Activated naive CD4-positive, alpha-beta T cell treated with anti-CD3 and anti-CD28 coated beads, Interleukin-2, amount 10 ng/mL, durations not matched to agents 7 days and 5 days (primary cell): ENCODE results near the gene ZNRF1.

Experiments
- CTCF ChIA-PET: fragments of 350-600 bp; sonication (Branson Sonifier 250); formaldehyde crosslinking; loops from one replicate; lab custom pipeline; 2021; ENCODE audit warnings: antibody characterized with exemption; lab: Charles Lee
- DNase-seq: peaks from one replicate; pipeline ENCODE4 v3.0.0-alpha.2; 2020
- H3K27ac Mint-ChIP-seq: one replicate; pipeline ENCODE4 v1.8.0; 2021; ENCODE audit warnings: mild to moderate bottlenecking, moderate library complexity, mixed read lengths
- H3K27me3 Mint-ChIP-seq: one replicate; pipeline ENCODE4 v1.8.0; 2021; ENCODE audit warnings: mild to moderate bottlenecking, mixed read lengths
- H3K36me3 Mint-ChIP-seq: one replicate; pipeline ENCODE4 v1.8.0; 2021; ENCODE audit warnings: mixed read lengths
- H3K4me1 Mint-ChIP-seq: one replicate; pipeline ENCODE4 v1.8.0; 2021; ENCODE audit warnings: mixed read lengths
- H3K4me3 Mint-ChIP-seq: one replicate; pipeline ENCODE4 v1.8.0; 2021; ENCODE audit warnings: mild to moderate bottlenecking, moderate library complexity, mixed read lengths
- H3K9me3 Mint-ChIP-seq: one replicate; pipeline ENCODE4 v1.8.0; 2021; ENCODE audit warnings: mixed read lengths

Gene ZNRF1

DNA sequence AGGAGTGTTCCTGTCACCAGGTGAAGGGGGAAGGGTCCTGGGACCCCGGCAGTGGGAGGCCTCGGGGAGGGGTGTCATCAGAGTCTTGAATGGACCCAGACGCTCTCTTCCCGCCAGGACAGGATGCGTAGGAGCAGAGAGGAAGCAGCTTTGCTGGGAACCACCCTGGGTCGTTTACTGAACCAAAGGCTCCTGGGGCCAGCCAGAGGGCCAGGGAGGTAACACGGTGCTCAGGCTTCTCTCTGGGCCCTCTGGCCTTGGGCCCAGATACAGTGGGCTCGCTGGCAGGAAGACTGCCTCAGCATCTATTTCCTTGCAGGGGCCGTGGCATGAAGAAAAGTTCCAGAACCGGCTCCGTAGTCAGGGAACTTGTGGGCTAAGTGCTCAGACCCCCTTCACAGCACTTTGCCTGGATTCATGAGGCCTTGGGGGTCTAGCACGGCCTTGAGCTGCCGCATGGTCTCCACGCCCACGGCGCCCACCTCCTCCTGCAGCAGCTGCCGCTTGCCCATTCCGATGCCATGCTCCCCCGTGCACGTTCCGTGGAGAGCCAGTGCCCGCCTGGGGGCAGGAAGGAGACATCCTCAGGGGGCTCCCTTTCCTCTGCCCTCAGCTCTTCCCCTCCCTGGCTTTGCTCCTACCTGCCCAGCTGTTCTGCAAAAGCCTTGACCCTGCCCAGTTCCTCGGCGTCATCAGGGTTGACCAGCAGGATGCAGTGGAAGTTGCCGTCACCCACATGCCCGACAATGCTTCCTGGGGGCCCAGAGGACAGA lies 113.3 kb downstream of the ZNRF1 start:
- Mint-ChIP-seq H3K4me1 (peaks cover 48% of the 10 kb centered on the region), H3K4me3 (no peak overlapping the region), H3K36me3 (peaks cover under 1% of the 10 kb centered on the region), H3K27me3 (peaks cover 17% of the 10 kb centered on the region), H3K27ac (no peak overlapping the region), H3K9me3 (no peaks in the 10 kb centered on the region)
- CTCF ChIA-PET: interaction anchor here (0.6 to 7.3 kb wide), 33 partner anchors 9 to 402 kb away, joined by 3 to 135 read pairs (median 5); partner anchors contain the start of genes FA2H and ZNRF1
- DNase-seq: no peak

DNA sequence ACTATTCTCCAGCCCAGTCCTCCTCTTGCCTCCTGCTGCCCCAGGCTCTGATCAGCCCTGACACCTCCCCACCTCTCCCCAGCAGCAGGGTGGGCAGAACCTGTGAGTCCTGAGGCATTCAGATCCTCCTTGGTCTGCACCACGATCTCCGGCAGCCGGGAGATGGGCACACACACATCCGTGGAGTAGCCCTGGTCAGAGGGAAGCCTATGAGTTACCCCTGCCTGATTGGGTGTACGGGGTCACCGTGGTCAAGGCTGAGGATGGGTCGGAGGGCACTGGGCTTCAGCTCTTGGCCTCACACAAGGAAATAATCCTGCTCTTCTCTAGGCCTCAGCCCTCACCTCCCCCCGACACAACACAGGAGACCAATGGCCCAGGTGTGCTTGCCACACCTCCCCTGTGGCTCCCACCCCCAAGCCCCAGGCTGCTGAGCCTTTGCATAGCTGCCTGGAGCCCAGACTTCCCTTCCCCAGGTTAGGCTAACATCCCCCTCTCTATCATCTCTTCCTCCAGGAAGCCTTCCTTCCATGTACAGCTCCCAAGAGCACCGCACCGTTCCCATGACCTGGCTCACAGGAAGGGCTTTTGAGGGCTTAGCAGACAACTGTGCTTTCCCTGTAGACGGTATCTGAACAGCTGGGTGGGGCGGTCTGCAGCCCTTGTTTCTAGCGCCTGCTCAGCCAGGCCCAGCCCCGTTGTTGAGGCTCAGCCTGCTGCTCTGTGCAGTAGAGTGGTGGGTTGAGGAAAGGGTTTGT lies 114.1 kb downstream of the ZNRF1 start:
- Mint-ChIP-seq H3K27ac (no peak overlapping the region), H3K36me3 (no peaks in the 10 kb centered on the region), H3K27me3 (peaks cover 17% of the 10 kb centered on the region), H3K9me3 (no peaks in the 10 kb centered on the region), H3K4me1 (peaks cover 43% of the 10 kb centered on the region), H3K4me3 (no peak overlapping the region)
- DNase-seq: no peak
- CTCF ChIA-PET: interaction anchor here (0.6 to 7.3 kb wide), 5 partner anchors 87 to 447 kb away, joined by 3 to 135 read pairs (median 4); partner anchors contain the start of gene ZNRF1

DNA sequence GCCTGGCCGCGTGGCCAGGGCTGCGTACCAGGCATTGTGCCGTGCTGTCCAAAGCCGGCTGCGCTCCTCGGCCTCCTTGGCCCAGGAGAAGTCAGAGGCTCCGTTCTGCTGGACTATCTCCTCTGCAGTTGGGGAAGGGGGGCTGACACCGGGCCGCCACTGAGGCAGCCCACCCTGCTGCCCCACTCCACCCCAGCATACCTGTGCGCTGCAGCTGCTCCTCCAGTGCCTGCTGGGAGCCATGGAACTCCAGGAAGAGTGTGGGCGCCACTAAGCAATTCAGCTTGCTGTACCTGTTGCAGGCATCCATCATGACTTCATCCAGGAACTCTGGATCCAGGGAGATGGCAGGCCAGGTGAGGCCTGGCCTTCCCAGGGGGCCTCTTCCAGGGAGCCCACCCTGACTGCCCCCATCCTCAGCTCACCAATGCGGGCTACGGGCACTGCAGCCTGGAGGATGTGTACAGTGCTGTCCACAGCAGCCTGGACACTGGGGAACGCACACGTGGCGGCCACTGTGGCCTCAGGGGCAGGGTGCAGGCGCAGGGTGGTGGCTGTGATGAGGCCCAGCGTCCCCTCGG lies 114.8 kb downstream of the ZNRF1 start:
- no peaks in the 10 kb centered on the region for H3K9me3 Mint-ChIP-seq
- CTCF ChIA-PET: interaction anchor here (0.6 to 7.3 kb wide), 2 partner anchors 116 to 448 kb away, joined by 3 to 135 read pairs; partner anchors contain the start of gene ZNRF1
- H3K27me3 Mint-ChIP-seq: peaks cover 17% of the 10 kb centered on the region
- no peaks in the 10 kb centered on the region for H3K36me3 Mint-ChIP-seq
- no peak for DNase-seq
- no peak overlapping the region for H3K27ac Mint-ChIP-seq
- no peak overlapping the region for H3K4me3 Mint-ChIP-seq
- H3K4me1 Mint-ChIP-seq: peaks cover 38% of the 10 kb centered on the region

DNA sequence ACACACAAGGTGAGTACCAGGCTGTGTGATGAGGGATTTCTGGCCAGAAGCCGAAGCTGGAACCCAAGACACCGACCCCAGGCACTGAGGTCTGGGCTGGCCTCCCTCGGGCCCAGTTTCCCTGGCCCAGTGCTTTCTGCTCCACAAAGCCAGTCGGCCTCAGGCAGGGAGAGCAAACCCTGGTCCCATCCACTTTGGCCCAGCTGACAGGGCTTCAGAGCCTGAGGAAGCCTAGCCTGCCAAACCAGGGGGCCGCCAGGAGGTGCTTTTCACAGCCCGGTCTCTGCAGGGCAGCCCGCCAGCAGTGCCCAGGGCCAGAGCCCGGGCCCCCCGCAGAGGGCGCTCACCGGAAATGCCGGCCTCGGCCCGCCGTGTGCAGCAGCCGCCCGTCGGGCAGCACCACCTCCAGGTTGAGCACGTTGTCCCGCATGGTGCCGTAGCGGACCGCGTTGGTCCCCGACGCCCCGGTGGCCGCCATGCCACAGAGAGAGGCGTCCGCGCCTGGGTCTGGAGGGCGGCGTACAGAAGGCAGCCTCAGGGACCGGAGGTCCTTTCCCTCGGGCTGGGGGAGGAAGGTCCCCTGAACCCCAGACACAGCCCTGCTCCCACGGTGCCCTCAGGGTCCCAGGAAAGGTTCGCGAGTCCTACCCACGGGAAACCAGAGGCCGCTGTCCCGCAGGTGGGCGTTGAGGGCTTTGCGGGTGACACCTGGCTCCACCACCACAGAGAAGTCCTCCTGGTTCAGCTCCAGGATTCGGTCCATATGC lies 115.5 kb downstream of the ZNRF1 start:
- no peak for DNase-seq
- H3K4me1 Mint-ChIP-seq: peaks cover 30% of the 10 kb centered on the region
- no peak overlapping the region for H3K27ac Mint-ChIP-seq
- no peaks in the 10 kb centered on the region for H3K36me3 Mint-ChIP-seq
- H3K9me3 Mint-ChIP-seq: no peaks in the 10 kb centered on the region
- peaks cover 17% of the 10 kb centered on the region for H3K27me3 Mint-ChIP-seq
- CTCF ChIA-PET: interaction anchor here (7.3 kb wide), 1 partner anchor 117 kb away, joined by 135 read pairs; the partner anchor contains the start of gene ZNRF1
- H3K4me3 Mint-ChIP-seq: no peak overlapping the region

DNA sequence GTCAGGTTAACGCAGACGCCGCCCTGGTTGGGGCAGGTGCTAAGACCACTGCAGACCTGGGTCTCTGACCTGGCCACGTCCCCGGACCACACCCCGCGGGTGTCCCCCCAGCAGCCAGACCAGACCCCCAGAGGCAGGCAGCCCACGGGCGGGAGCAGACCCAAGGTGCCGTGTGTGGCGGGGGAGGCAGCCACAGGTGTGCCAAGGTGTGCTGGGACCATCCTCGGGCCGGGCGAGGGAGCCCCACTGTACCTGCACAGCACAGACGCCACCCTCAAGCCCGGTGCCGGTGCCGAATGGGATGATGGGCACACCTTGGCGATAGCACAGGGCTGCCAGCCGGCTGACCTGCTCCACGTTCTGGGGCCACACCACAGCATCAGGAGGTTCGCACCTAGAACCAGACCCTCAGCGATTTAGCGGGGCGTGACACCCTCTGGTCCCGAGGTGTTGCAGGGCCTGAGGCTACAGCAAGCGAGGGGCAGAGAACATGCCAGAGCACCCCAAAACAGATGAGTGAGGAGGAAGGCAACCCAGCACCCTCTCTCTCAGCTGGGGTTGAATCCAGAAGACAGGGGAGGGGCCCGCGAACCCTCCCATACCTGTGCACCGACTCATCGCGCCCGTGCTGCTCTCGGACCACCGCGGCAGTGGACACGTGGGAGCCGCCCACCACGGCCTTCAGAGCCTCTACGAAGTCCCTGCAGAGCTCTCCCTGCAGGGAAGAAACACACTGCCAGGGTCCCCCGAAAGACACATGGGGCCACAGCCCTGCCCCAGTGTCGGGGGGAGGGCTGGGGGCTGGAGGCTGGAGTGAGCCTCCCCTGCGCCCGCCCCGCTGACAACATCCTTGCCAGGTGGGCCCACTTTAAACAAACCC lies 116.4 kb downstream of the ZNRF1 start:
- no peaks in the 10 kb centered on the region for H3K9me3 Mint-ChIP-seq
- H3K36me3 Mint-ChIP-seq: no peaks in the 10 kb centered on the region
- no peak overlapping the region for H3K27ac Mint-ChIP-seq
- peaks cover 17% of the 10 kb centered on the region for H3K27me3 Mint-ChIP-seq
- DNase-seq: no peak
- CTCF ChIA-PET: no interaction called here
- H3K4me3 Mint-ChIP-seq: no peak overlapping the region
- H3K4me1 Mint-ChIP-seq: peaks cover 22% of the 10 kb centered on the region

DNA sequence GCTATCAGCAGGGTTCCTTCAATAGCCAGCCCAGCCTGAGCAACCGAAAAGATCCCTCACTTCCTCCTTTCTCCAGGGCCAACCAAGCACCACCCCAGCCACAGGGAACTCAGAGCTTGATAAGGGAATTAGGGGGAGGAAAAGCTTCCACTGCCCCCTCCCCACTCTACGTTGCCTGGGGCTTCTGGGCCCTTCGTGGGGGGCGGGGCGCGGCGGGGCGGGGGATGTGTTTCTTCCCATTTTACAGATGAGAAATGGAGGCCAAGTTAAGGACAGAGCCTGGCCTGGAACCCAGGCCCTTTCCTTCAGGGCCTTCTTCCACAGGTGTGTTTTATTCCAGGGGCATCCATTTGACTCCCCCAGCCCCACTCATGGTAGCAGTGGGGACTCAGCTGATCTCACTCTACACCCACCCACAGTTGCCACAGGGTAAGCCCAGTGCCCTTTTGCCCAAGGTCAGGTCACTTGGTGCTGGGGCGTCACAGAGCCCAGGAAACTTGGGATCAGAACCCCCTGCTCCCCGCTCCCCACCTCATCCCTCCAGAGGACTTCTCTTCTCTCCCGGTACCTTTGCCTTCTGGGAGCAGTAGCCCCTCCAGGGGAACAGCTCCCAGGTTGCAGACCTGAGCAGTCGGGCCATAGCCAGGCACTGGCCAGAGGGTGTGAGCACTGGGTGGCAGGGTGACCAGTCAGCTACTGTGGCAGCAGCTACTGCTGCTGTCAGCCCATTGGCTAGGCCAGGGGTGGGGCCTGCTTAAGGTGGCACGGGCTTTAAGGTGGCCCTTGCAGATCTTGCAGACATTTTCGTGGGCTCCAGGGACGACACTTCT lies 117.5 kb downstream of the ZNRF1 start, which contains the start of gene LDHD:
Gene LDHD (minus strand): TSS at position 700 of the 830 bp plus-strand sequence. CDS start 60 bp downstream, at position 640.
- peak within 1 kb of the TSS; percentile 47 for H3K4me3 Mint-ChIP-seq
- no peak for DNase-seq
- CTCF ChIA-PET: no interaction called here
- peaks cover 16% of the 10 kb centered on the region for H3K27me3 Mint-ChIP-seq
- H3K27ac Mint-ChIP-seq: no peak within 1 kb of the TSS
- H3K9me3 Mint-ChIP-seq: peaks cover 1% of the 10 kb centered on the region
- no peaks in the 10 kb centered on the region for H3K36me3 Mint-ChIP-seq
- H3K4me1 Mint-ChIP-seq: peaks cover 11% of the 10 kb centered on the region

DNA sequence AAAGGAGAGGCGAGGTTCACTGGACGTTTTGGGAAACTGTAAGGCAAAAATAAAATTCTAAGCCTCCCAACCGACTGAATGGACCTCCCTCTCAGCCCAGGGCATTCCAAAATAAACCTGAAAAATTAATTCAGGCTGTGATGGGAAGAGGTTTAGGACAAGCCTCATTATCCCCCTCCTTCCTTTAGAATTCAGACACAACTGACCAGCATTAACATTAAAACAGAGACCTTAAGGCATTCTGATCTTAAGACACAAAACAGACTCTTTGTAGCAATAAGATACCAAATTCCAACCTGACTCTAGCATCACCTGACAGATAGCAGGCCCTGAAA lies 118.1 kb downstream of the ZNRF1 start:
- CTCF ChIA-PET: no interaction called here

DNA sequence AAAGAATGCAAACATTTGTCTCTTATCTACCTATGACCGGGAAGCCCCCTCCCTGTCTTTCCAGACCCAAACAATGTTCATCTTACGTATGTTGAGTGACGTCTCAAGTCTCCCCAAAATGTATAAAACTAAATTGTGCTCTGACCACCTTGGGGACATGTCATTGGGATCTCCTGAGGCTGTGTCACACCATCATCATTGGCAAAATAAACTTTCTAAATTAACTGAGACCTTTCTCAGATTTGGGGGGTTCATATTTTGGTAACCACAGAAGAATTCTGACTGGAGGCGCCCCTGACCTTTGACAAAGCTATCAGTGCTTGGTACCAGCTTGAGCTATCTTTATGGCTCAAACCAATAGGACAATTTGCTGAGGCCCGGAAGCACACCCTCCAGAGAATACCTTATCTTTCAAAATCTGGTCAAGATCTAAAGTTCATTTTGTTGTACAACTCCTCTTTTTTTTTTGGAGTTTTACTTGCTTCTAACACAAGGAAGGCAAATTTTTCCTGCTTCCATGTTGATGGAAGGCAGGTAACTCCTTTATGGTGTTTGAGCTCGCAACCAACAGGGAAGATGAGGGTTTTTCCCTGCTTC lies 120.2 kb downstream of the ZNRF1 start:
- Mint-ChIP-seq H3K27me3 (no peaks in the 10 kb centered on the region), H3K36me3 (no peaks in the 10 kb centered on the region), H3K27ac (no peak overlapping the region), H3K4me3 (no peak overlapping the region), H3K9me3 (peaks cover 12% of the 10 kb centered on the region), H3K4me1 (peaks cover 2% of the 10 kb centered on the region)
- DNase-seq: no peak
- CTCF ChIA-PET: no interaction called here

More for the DNA sequence above, 118.1 kb downstream of the ZNRF1 start:
- H3K4me1 Mint-ChIP-seq: peaks cover 5% of the 10 kb centered on the region
- no peaks in the 10 kb centered on the region for H3K36me3 Mint-ChIP-seq
- peaks cover 4% of the 10 kb centered on the region for H3K9me3 Mint-ChIP-seq
- no peak overlapping the region for H3K27ac Mint-ChIP-seq
- H3K4me3 Mint-ChIP-seq: no peak overlapping the region
- DNase-seq: no peak
- peaks cover 12% of the 10 kb centered on the region for H3K27me3 Mint-ChIP-seq

DNA sequence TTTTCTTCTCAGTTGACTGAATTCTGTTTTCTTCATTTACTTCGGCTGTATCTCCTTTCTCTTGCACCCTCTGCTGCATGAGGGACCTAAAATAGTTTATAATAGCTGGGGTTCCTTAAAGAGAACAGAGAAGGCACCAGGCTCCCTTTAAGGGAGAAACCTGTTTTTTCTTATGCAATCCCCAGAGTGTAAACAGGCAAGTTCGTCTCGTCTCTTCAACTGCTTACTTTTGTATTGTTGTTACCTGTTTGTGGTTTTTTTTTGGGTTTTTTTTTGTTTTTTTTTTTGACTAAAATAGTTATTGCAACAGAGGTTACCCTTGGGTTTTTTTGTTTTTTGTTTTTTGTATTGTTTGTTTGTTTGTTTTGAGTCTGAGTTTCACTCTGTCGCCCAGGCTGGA lies 121.4 kb downstream of the ZNRF1 start:
- Mint-ChIP-seq H3K27ac (no peak overlapping the region), H3K36me3 (no peaks in the 10 kb centered on the region), H3K4me1 (peaks cover 2% of the 10 kb centered on the region), H3K4me3 (no peak overlapping the region), H3K27me3 (no peaks in the 10 kb centered on the region), H3K9me3 (peaks cover 14% of the 10 kb centered on the region)
- DNase-seq: no peak
- CTCF ChIA-PET: interaction anchor here (0.7 kb wide), 3 partner anchors 11 to 237 kb away, joined by 3 read pairs; no protein-coding TSS in a partner anchor

DNA sequence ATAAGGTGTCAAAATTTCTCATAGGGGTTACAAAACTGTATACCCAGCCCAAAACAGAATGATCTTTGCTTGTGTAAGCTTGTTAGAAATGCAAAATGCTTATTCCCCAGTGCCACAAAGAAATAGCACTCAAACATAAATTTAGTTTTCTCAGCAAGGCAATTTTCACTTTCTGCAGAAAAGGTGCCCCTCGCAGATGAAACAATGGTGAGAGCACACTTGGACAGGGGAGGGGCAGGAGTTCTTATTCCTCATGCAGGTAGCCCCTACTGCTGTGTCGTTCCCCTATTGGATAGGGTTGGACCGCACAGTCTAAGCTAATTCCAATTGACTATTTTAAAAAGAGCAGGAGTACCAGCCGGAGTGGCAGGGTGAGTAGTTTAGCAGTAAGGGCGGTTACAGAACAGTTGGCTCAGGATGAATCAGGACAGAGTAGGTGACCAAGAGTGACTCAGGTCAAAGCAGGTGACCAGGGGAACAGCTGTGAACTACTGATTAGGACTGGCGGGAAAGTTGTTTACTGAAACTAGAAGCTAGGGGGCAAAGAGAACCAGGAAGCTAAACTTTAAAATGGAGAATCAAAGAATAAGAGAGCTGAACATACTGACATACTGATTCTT lies 123.2 kb downstream of the ZNRF1 start:
- DNase-seq: no peak
- Mint-ChIP-seq H3K27me3 (peaks cover under 1% of the 10 kb centered on the region), H3K9me3 (peaks cover 14% of the 10 kb centered on the region), H3K27ac (no peak overlapping the region), H3K4me1 (no peaks in the 10 kb centered on the region), H3K4me3 (no peak overlapping the region), H3K36me3 (no peaks in the 10 kb centered on the region)
- CTCF ChIA-PET: interaction anchor here (0.8 to 2.1 kb wide), 4 partner anchors 11 to 259 kb away, joined by 3 to 11 read pairs (median 4); partner anchors contain the start of gene ZNRF1

DNA sequence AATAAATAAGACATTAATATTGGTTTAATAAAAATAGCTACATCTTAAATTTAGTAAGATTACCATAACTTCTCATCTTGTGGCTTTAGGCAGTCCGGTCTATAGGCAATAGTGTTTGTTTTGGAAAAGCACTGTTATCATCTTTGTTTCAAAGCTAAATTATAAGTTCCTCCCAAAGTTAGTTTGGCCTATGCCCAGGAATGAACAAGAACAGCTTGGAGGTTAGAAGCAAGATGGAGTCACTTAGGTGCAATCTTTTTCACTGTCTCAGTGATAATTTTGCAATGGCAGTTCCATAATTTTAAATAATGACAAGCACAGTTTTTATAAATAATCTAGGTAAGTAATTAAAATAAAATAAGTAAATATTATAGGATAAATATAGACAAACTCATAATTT lies 123.8 kb downstream of the ZNRF1 start:
- Mint-ChIP-seq H3K27ac (no peak overlapping the region), H3K9me3 (peaks cover 18% of the 10 kb centered on the region), H3K36me3 (no peaks in the 10 kb centered on the region), H3K27me3 (peaks cover 5% of the 10 kb centered on the region), H3K4me3 (no peak overlapping the region), H3K4me1 (no peaks in the 10 kb centered on the region)
- no peak for DNase-seq
- CTCF ChIA-PET: interaction anchor here (0.8 to 2.1 kb wide), 2 partner anchors 11 to 19 kb away, joined by 4 to 11 read pairs; no protein-coding TSS in a partner anchor
